Globus pallidus (tissue), 1 donor: ENCODE data around the gene PPDPF.
"Not testable (repeated sequence)": the region's sequence is repeated elsewhere in the genome, so short reads cannot be mapped to it uniquely, and the experiment has no call there.

ENCODE experiments used
- DNase-seq: peaks from one replicate; pipeline ENCODE4 v3.0.0-alpha.2; 2015; ENCODE audit warnings: low spot score

The PPDPF gene

GRCh38 chr20:63551068-63551467 is 30.5 kb downstream of the PPDPF start:
- no peak for DNase-seq

- no peak for DNase-seq
These were observed 32.1 kb downstream of the PPDPF start for GRCh38 chr20:63552481-63553249.

- DNase-seq: no peak
These were observed 32.8 kb downstream of the PPDPF start for GRCh38 chr20:63553251-63553932.

- DNase-seq: no peak
These were observed 33.3 kb downstream of the PPDPF start, which contains the start of gene FNDC11 for GRCh38 chr20:63553933-63554290. Gene FNDC11 (plus strand): TSS chr20:63554159. CDS start chr20:63555664, 1,505 bp downstream.

GRCh38 chr20:63554361-63555278 is 34.1 kb downstream of the PPDPF start:
- no peak for DNase-seq

- DNase-seq: no peak
These were observed 35.3 kb downstream of the PPDPF start for GRCh38 chr20:63555661-63556381.

GRCh38 chr20:63556873-63557478 is 36.4 kb downstream of the PPDPF start:
- no peak for DNase-seq

- DNase-seq: no peak
These were observed 36.9 kb downstream of the PPDPF start for GRCh38 chr20:63557481-63557891.

GRCh38 chr20:63558804-63559484 is 38.4 kb downstream of the PPDPF start:
- no peak for DNase-seq

- not testable (repeated sequence) for DNase-seq
These were observed 39.1 kb downstream of the PPDPF start for GRCh38 chr20:63559485-63560332.

GRCh38 chr20:63560333-63560805 is 39.8 kb downstream of the PPDPF start:
- DNase-seq: no peak

- no peak for DNase-seq
These were observed 40.5 kb downstream of the PPDPF start for GRCh38 chr20:63560856-63561609.

GRCh38 chr20:63561624-63562396 is 41.2 kb downstream of the PPDPF start:
- DNase-seq: no peak

- no peak for DNase-seq
These were observed 42.1 kb downstream of the PPDPF start for GRCh38 chr20:63562461-63563224.

- DNase-seq: no peak
These were observed 42.8 kb downstream of the PPDPF start for GRCh38 chr20:63563225-63563935.

- no peak for DNase-seq
These were observed 43.7 kb downstream of the PPDPF start for GRCh38 chr20:63564036-63564810.
